OCI-LY1 (cell line): ENCODE measurements around the gene ANKRD53.

Experiments
- H2AFZ ChIP-seq: fragments of 200-600 bp; sonication (generic), shearing (Covaris generic); 2 replicates; pipeline ENCODE4 v1.6.0; 2014; ENCODE audit warnings: antibody characterized with exemption, mild to moderate bottlenecking, low read length
- H3F3A ChIP-seq: fragments of 200-600 bp; sonication (generic), shearing (Covaris generic); 2 replicates; pipeline ENCODE4 v1.6.0; 2014; ENCODE audit warnings: mild to moderate bottlenecking, antibody characterized with exemption, low read length, moderate library complexity; ENCODE audit not compliant: insufficient read depth
- H3K27ac ChIP-seq: fragments of 200-600 bp; sonication (generic); 2 replicates; pipeline ENCODE4 v1.5.1; 2014; ENCODE audit warnings: low read length, mixed run types, mild to moderate bottlenecking, low read depth; ENCODE audit not compliant: poor library complexity, severe bottlenecking
- H3K27me3 ChIP-seq: fragments of 200-600 bp; sonication (generic); 2 replicates; pipeline ENCODE4 v1.6.0; 2014; ENCODE audit warnings: antibody characterized with exemption, mild to moderate bottlenecking, low read length, moderate library complexity; ENCODE audit not compliant: insufficient read depth
- H3K36me3 ChIP-seq: fragments of 200-600 bp; sonication (generic); 2 replicates; pipeline ENCODE4 v1.6.1; 2014; ENCODE audit warnings: mild to moderate bottlenecking, antibody characterized with exemption, low read length, moderate library complexity, mixed read lengths; ENCODE audit not compliant: insufficient read depth
- H3K4me1 ChIP-seq: fragments of 200-600 bp; sonication (generic); 2 replicates; pipeline ENCODE4 v1.5.1; 2014; ENCODE audit warnings: mild to moderate bottlenecking, low read length, moderate library complexity; ENCODE audit not compliant: insufficient read depth, severe bottlenecking
- H3K4me2 ChIP-seq: fragments of 200-600 bp; sonication (generic), shearing (Covaris generic); 2 replicates; pipeline ENCODE4 v1.6.1; 2014; ENCODE audit warnings: low read length
- H3K4me3 ChIP-seq: fragments of 200-600 bp; sonication (generic); 2 replicates; pipeline ENCODE4 v1.5.1; 2014; ENCODE audit warnings: low read length, low read depth, mild to moderate bottlenecking, mixed read lengths; ENCODE audit not compliant: poor library complexity, severe bottlenecking
- H3K79me2 ChIP-seq: fragments of 200-600 bp; shearing (Covaris generic); 2 replicates; pipeline ENCODE4 v1.6.1; 2016; ENCODE audit warnings: mixed run types, low read length, mixed read lengths; ENCODE audit not compliant: insufficient read depth
- H3K9ac ChIP-seq: fragments of 200-600 bp; sonication (generic), shearing (Covaris generic); 2 replicates; pipeline ENCODE4 v1.6.1; 2014; ENCODE audit warnings: mild to moderate bottlenecking, low read length, mixed read lengths
- H3K9me2 ChIP-seq: fragments of 200-600 bp; sonication (generic), shearing (Covaris generic); 2 replicates; pipeline ENCODE4 v1.6.1; 2014; ENCODE audit warnings: low read depth, mild to moderate bottlenecking, low read length, mixed read lengths
- H3K9me3 ChIP-seq: fragments of 200-600 bp; shearing (Covaris generic); 2 replicates; pipeline ENCODE4 v1.6.1; 2014; ENCODE audit warnings: low read length, mixed read lengths
- H4K20me1 ChIP-seq: fragments of 200-600 bp; sonication (generic), shearing (Covaris generic); 2 replicates; pipeline ENCODE4 v1.6.0; 2016; ENCODE audit warnings: mild to moderate bottlenecking, low read length; ENCODE audit not compliant: insufficient read depth
- EZH2 ChIP-seq: fragments of 200-600 bp; sonication (generic), shearing (Covaris generic); IDR thresholded peaks from 2 replicates; pipeline ENCODE4 v1.8.0; 2017; ENCODE audit warnings: borderline replicate concordance, mixed run types, mild to moderate bottlenecking, antibody characterized with exemption, low read length, moderate library complexity, mixed read lengths
- TF ChIP-seq, protein P1 (sequence below): fragments of 200-600 bp; sonication (generic), shearing (Covaris generic); IDR thresholded peaks from 2 replicates; pipeline ENCODE4 v1.5.1; 2017; ENCODE audit warnings: mild to moderate bottlenecking, antibody characterized with exemption, low read length, moderate library complexity, mixed read lengths

ANKRD53 gene

DNA sequence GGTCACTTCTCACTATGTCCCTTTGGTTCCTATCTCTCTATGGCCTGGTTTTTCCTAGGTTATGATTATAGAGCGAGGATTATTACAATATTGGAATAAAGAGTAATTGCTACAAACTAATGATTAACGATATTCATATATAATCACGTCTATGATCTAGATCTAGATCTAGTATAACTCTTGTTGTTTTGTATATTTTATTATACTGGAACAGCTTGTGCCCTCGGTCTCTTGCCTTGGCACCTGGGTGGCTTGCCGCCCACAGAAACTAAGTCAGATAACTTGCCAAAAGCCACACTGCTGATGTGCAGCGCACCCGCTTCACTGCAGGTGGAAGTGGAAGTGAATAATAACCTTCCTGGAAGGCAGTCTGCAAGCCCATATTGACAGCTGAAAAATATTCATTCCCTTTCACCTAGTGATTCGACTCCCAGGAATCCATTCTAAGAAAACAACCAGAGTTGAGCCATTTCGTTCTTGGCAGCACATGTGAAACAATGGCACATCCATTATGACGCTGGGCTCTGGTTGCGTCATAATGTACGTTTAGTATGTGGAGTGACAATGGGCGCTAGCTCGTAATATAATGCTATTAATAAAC lies 725 bp upstream of the ANKRD53 start:
- Histone ChIP-seq H3K9me3 (no peaks in the 10 kb centered on the region), H3K27ac (no peak overlapping the region), H3K4me1 (peaks cover 13% of the 10 kb centered on the region), H3F3A (no peaks in the 10 kb centered on the region), H3K79me2 (no peaks in the 10 kb centered on the region), H3K9me2 (no peaks in the 10 kb centered on the region), H3K36me3 (no peaks in the 10 kb centered on the region), H4K20me1 (no peaks in the 10 kb centered on the region), H3K4me3 (peak overlapping the region; percentile 68), H3K9ac (no peak overlapping the region; the same call in 1 of the 2 replicates), H2AFZ (no peak overlapping the region), H3K27me3 (no peaks in the 10 kb centered on the region), H3K4me2 (peak overlapping the region; percentile 89)
- TF ChIP-seq, protein P1, sequence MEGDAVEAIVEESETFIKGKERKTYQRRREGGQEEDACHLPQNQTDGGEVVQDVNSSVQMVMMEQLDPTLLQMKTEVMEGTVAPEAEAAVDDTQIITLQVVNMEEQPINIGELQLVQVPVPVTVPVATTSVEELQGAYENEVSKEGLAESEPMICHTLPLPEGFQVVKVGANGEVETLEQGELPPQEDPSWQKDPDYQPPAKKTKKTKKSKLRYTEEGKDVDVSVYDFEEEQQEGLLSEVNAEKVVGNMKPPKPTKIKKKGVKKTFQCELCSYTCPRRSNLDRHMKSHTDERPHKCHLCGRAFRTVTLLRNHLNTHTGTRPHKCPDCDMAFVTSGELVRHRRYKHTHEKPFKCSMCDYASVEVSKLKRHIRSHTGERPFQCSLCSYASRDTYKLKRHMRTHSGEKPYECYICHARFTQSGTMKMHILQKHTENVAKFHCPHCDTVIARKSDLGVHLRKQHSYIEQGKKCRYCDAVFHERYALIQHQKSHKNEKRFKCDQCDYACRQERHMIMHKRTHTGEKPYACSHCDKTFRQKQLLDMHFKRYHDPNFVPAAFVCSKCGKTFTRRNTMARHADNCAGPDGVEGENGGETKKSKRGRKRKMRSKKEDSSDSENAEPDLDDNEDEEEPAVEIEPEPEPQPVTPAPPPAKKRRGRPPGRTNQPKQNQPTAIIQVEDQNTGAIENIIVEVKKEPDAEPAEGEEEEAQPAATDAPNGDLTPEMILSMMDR: no peak; the same call in none of the 2 replicates
- TF ChIP-seq EZH2: no peak

DNA sequence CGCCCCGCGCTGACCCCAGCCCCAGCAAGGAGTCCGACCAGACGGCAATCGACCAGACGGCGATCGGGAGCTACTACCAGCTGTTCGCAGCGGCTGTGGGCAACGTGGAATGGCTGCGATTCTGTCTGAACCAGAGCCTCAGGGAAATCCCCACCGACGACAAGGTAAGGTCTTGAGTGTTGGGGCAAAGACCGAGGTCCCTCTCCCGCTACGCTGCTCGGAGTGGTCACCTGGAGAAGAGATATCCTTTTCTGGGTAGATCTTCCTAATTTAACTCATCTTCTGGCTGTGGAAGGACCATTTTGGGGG lies 704 bp downstream of the ANKRD53 start:
- H3K27me3 ChIP-seq: no peaks in the 10 kb centered on the region
- H3K4me2 ChIP-seq: no peak overlapping the region
- H3K4me1 ChIP-seq: peaks cover 13% of the 10 kb centered on the region
- TF ChIP-seq, protein P1: no peak
- TF ChIP-seq EZH2: no peak
- no peak overlapping the region for H2AFZ ChIP-seq
- H4K20me1 ChIP-seq: no peaks in the 10 kb centered on the region
- H3F3A ChIP-seq: no peaks in the 10 kb centered on the region
- no peaks in the 10 kb centered on the region for H3K9me2 ChIP-seq
- H3K4me3 ChIP-seq: no peak overlapping the region
- H3K27ac ChIP-seq: no peak overlapping the region
- H3K36me3 ChIP-seq: no peaks in the 10 kb centered on the region
- H3K9me3 ChIP-seq: no peaks in the 10 kb centered on the region
- no peaks in the 10 kb centered on the region for H3K79me2 ChIP-seq
- no peak overlapping the region for H3K9ac ChIP-seq

DNA sequence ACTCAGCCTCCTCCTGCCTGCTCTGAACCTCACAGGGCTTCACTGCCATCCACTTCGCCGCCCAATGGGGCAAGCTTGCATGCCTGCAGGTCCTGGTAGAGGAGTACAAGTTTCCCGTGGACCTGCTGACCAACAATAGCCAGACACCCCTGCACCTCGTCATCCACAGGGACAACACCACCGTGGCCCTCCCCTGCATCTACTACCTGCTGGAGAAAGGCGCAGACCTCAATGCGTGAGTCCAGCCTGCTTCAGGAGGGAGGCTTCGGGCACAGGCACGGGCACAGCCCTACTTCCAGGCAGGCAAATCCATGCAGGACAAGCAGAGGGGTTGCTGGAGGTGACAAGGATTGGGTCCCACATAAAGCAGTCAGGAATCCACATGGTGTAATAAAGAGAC lies 1.2 kb downstream of the ANKRD53 start:
- Histone ChIP-seq H3K4me1 (peaks cover 15% of the 10 kb centered on the region), H3F3A (no peaks in the 10 kb centered on the region), H2AFZ (no peak overlapping the region), H3K36me3 (no peaks in the 10 kb centered on the region), H3K9me2 (no peaks in the 10 kb centered on the region), H4K20me1 (no peaks in the 10 kb centered on the region), H3K9ac (no peak overlapping the region), H3K9me3 (no peaks in the 10 kb centered on the region), H3K79me2 (no peaks in the 10 kb centered on the region), H3K27ac (no peak overlapping the region), H3K4me3 (no peak overlapping the region), H3K4me2 (no peak overlapping the region), H3K27me3 (no peaks in the 10 kb centered on the region)
- TF ChIP-seq EZH2: no peak
- TF ChIP-seq, protein P1: no peak
